HG03095 (cell line): Measurements from ENCODE around the gene FGD3.

Source experiments
- ATAC-seq: cut with Tn5 transposase; IDR thresholded peaks from one replicate; pipeline ENCODE4 v1.9.1; 2021; ENCODE audit warnings: moderate library complexity; ENCODE audit not compliant: unreplicated experiment

Gene FGD3

DNA sequence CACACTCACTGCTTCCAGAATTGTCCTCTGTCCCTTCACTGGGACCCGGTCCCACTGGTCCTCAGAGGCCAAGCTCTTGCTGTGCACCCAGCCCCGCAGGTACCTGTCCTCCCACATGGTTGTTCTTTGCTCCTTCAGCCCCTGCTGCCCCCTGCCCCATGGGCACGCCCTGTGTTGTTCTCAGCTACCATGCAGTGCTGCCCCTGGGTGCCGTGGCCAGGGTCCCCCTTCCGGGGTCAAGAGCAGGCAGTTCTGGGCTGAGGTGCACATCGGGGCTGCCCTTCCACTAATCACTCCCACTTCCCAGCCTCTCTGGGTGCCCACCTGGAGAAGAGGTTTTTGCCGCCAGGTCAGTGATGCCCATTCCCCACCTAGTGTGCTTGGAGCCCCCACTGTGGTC is 79.3 kb downstream of the FGD3 start:
- ATAC-seq: no peak

DNA sequence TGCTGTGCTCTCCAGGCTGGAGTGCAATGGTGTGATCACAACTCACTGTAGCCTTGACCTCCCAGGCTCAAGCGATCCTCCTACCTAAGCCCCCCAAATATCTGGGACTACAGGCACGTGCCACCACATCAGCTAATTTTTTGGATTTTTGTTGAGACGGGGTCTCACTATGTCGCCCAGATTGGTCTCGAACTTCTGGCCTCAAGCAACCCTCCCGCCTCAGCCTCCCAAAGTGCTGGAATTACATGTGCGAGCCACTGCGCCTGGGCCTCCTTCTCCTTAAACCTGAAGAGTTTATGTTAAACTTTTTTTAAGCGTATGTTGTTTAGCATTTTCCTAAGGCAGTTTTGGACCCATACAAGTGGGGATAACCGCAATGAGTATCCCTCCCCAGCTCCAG is 80.4 kb downstream of the FGD3 start:
- ATAC-seq: no peak

DNA sequence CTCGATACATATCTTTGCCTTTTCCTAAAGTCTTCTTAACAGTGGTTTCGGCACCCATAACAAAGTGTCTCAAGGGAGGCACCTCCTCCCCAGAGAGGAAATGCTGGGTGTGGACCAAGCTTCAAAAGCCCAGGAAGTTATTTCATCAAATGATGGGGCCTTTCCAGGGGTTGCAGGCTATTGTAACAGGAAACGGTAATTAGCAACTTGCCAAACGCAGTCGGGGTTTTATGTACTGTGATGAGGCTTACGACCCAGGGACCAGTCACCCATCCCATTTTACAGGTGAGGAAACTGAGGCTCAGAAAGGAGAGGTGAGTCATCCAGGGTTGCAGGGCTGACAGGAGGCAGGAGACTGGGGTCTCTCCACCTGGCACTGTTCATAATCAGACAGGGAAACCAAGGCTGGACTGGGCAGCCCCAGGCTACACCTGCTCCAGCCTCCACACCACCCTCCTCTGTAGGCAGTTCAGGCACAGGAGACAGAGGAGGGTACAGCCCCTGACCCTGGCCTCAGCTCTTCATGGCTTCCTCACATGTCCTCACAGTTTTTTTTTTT is 81.2 kb downstream of the FGD3 start:
- ATAC-seq: no peak

DNA sequence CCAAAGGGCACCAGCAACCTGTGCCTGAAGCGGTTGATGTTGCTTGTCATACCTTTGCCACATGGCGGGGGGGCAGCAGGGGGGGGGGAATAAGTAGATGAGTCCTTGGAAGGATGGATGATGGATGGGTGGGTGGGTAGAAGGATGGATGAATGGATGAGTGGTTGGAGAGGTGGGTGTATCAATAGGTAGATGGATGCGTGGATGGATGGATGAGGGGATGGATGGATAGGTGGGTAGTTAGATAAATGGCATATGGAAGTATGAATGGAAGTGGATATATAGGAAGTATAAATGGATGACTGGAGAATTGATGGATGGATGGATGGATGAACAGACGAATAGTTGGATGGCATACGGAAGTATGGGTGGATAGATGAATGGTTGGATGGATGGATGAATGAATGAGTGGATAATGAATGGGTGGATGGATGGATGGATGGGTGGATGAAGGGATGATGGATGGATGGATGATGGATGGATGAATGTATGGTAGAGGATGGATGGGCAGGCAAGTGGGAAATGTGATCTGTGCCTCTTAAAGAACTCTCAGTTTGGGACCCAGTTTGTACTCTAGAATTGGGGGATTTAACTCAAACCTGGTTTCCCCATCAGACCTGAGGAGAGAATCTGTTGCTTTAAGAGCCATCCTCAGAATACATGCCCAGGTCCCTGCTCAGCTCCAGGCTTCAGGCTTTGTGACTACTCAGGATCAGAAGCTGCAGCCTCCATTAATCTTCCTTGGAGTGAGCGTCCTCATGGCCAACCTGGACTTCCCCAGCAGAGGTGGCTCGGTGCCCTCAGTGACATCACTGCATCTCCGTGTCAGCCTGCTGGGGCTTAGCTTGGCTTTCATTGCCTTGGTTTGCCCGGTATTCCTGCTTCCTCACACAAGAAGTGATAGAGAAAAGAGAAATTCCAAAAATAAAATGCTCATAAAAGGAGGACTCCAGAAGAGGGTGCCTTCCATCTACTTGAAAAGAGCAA is 83.6 kb downstream of the FGD3 start:
- no peak for ATAC-seq

DNA sequence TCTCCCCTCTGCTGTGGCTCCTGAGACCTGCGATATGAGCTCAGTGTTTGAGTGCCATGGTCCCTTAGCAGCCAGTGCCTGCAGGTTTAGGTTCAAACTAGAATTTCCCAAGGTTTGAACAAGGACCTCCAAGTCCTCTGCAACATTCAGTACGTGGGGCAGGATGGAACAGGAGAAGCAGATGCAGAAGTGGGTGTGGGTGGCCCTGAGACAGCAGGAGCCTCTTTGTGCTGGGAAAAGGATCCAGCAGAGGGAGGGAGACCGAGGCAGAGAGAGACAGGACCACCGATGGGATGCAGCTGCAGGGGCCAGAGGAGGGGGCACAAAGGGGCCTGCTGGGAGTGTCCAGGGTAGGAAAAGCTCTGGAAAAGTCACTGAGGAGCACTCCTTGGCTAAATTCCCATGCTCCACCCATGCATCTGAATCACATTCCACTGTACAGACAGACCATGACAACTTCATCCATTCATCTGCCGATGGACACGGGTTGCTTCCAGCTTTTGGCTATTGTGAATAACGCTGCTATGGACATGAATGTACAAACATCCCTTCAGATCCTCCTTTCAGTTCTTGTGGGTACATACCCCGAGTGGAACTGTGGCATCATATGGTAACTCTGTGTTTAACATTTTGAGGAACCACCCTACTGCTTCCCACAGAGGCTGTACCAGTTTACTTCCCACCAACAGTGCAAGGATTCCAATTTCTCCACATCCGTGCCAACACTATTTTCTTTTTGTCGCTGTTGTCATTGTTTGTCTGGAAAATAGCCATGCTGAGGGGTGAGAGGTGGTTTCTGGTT is 84.5 kb downstream of the FGD3 start:
- no peak for ATAC-seq

DNA sequence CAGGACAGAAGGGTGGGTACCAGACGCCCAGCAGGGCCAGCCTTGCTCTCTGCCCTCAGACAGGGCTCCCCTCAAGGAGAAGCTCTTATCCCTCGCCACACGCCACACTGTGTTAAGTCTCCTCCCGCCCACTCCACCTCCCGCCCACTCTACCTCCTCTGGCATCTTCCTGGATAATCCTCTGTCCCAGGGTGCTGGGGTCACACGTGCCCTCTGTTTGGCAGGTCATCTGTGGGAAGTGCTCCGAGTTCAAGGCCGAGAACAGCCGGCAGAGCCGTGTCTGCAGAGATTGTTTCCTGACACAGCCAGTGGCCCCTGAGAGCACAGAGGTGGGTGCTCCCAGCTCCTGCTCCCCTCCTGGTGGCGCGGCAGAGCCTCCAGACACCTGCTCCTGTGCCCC is 85.2 kb downstream of the FGD3 start:
- no peak for ATAC-seq

DNA sequence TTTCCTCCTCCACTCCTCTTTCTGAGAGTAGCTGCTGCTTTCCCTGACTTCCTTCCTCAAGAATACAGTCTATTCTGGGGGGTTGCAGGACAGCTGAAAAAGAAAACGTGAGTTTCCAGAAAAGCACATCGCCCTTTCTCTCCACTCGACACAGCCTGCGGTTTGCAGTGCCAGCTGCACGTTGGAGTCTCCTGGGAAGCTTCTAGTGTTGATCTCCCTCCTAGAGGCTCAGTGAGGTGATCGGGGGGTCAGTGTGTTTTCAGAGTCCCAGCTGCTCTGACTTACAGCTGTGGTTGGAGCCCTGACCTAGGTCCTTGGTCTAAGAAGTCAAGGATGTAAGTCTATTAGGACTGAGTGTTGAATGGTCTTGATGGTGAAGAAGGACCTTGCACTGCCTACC is 86.2 kb downstream of the FGD3 start:
- ATAC-seq: no peak

DNA sequence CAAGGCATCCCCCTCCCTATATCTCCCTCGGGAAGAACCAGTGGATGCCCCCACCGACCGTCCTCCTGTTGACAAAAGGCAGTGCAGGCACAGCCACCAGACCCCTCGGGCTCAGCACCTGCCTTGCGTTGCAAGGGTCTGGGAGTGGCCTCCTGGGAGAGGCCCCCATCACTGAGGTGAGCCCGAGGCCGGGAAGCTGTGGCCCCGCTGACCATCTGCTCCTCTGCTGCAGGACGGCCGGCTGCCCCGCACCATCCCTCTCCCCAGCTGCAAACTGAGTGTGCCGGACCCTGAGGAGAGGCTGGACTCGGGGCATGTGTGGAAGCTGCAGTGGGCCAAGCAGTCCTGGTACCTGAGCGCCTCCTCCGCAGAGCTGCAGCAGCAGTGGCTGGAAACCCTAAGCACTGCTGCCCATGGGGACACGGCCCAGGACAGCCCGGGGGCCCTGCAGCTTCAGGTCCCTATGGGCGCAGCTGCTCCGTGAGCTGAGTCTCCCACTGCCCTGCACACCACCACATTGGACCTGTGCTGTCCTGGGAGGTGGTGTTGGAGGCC is 87.9 kb downstream of the FGD3 start:
- no peak for ATAC-seq

DNA sequence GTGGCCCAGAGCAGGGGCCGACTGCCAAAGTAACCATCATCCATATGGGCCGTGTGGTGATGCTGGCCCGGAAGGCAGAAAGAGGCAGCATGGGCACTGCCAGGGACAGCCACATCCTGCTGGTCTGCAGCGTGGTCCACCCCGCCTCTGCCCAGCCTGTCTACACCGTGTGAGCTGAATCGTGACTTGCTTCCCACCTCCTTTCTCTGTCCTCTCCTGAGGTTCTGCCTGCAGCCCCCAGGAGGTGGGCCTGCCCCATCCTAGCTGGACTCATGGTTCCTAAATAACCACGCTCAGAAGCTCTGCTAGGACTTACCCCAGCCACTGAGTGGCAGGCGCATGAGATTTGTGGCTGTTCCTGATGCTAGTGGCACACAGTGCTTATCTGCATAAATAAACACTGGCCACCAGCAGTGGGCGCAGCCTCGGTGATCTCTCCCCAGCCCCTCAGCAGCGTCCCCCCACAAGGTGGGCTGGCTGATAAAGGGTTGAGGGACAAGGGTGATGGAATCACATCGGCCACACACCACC is 88.6 kb downstream of the FGD3 start:
- no peak for ATAC-seq

DNA sequence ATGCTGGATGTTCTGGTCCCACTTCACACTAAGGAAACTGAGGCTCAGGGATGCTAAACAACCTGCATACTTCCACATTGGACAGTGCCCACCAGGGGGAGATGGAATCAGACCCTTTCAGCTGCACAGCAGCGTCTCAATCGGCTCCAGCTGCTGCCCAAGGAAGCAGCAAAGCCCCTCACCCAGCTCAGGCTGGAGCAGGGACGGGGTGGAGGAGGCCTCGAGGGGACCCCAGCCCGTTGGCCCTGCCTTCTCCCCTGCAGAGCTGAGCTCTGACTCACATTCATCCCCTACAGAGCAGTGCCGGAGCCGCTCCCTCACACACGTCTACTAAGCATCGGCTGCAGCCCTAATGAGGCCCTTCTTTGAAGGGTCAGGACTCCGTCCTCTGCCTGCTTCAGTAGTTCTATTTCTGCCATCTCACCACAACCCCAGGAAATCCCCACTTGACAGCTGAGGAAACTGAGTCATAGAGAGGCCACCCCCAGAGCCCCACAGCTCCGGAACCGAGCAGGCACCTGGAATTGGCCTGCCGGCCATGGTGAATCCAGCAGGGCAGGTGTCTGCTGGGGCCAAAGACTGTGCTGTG is 89.7 kb downstream of the FGD3 start:
- no peak for ATAC-seq

DNA sequence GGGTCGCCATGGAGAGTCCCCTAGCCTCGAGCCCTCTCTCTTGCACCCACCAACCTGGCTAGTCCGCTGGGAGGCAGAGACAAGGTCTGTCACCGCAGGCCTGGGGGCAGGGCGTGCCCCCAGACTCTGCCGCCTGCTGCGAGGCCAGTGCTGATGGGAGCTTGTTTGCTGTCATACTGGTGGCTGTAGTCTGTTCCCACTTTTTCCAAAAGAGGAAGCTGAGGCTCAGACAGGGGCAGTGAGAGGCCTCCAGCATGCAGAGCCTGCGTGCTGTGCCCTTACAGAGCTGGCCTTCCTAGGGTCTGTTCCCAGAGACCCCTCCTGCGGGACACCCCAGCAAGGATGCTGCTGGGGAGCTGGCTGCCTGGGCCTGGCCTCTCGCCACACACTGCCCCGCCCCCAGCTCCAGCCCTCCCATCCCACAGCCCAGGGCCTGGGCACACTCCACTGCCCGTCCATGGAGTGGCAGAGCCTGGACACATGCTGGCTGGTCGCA is 90.2 kb downstream of the FGD3 start:
- ATAC-seq: no peak

DNA sequence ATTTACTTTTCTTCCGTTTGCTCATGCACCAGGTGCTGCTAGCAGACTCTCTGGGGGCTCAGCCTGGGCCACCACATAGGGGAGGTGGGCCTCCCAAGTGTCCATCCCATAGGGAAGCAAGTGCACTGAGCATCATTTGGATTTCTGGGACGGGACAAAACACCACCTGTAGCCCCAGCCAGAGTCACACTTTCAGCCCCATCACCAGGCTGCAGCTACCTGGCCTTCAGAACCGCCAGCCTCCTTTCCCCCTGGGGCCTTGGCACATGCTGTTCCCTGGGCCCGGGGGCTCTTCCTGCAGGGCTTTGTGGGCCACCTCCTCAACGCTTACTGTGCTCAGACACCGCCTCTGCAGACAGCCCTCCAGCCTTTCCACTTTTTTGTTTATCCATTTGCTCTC is 91.6 kb downstream of the FGD3 start:
- ATAC-seq: no peak

DNA sequence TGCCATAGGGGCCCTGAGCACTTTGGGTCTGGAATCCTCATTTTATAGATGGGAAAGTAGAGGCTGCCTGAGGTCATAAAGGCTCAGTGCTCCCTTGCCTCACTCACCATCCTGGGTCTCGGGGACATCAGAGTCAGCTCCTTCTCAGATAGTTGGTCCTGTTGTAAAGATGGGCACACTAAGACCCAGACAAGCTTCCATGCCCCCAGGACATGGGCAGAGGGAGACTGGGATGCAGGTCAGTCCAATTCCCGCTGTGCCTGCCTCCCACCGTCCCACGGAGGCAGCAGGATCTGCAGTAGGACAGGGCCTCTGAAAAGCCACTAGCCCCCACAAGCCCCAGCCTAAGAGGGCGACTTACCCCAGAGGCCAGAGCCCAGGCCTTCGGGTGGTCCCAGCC is 92.1 kb downstream of the FGD3 start:
- no peak for ATAC-seq

DNA sequence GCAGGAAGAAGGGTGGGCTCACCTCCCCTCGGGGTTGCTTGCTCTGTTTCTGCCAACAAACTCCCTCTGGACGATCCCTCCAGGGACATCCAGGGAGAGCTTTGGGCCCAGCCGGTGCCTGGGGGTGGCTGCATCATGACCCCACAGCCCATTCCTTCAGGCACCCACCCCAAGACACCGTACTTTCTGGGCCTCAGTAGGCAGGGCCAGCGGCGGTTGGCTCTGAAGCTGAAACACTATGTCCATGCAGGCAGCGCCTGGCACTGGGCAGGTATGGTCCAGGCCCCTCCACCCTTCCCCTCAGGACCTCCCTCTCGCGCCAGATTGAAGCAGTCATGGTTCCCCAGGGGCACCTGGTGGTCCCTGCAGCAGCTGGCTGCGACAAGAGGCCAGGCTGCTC is 92.7 kb downstream of the FGD3 start:
- no peak for ATAC-seq

DNA sequence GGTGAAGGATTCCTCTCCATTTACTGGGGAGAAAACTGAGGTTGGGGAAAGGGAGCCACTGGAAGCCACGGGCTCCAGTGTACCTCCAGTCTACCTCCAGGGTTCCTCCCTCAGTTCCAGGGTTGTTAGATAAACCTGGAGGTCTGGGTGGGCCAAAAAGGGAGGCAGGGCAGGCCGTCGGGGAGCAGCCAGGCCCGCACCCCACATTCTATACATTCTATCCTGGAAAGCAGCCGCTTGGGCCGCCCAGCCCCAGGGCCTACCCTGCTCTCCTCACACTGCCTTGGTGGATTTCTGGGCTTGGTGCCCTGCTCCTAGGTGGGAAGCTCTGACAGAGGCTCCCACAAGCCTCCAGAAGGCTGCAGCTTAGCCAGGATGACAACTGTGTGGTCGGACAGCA is 93.1 kb downstream of the FGD3 start:
- ATAC-seq: no peak

DNA sequence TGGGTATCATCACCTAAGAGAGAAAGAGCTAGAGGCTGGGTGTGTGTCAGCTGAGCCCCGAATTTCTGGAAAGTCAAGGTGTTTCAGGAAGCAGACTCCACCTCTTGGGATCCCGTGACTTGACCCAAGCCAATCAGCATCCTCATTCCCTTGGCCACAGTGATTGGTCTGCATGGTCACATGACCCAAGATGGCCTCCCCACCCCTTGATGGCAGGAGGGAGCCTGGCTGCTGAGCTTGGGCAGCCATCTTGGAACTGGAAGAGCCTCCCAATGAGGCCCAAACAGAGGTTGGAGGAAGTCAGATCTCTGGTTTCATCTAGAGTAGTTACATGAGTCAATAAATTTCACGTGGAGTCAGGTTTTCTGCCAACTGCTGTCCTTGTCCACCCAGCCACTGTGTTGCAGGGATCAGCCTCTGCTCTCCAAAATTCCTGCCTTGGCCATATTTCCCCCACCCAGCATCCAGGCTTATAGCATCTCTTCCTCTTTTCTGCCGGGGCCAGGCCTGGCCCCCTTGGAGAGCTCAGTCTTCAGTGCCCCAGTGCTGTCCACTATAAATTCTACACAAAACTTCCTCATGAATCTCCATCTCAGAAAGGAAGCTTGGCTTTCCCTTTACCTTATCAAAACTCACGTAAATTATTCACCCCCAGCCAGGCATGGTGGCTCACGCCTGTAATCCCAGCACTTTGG is 93.9 kb downstream of the FGD3 start:
- ATAC-seq: no peak

DNA sequence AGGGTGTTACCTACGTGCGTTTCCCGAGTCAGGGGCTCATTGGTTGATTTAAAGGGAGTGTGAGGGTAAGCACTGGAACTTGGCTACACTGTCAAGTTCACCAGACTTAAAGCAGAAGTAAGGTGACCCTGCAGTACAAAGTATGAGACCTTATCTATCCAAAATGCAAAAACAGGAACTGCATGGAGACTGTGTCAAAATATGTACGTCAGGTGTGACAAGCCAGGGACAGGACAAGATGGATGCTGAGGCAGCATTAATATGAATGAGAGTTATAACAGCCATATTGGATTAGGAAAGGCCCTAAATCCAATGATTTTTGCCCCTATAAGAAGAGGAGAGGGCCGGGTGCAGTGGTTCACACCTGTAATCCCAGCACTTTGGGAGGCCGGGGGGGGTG is 95.8 kb downstream of the FGD3 start:
- ATAC-seq: no peak

DNA sequence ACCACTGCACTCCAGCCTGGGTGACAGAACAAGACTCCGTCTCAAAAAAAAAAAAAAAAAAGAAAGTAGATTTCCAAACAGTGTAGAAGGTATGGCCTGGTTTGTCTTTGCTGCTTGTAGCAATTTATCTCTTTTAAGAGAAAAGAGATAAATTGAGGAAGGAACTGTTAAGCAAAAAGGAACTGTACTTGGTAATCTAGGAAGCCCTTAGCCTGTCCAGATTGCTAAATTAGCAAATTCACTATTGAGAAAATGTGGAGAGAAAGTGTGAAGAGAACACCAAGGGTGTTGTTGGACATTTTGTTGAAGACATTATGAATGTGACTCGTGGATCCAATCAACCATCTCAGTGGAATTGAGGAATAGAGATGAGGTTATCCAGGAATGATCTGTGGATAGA is 98.2 kb downstream of the FGD3 start:
- no peak for ATAC-seq

DNA sequence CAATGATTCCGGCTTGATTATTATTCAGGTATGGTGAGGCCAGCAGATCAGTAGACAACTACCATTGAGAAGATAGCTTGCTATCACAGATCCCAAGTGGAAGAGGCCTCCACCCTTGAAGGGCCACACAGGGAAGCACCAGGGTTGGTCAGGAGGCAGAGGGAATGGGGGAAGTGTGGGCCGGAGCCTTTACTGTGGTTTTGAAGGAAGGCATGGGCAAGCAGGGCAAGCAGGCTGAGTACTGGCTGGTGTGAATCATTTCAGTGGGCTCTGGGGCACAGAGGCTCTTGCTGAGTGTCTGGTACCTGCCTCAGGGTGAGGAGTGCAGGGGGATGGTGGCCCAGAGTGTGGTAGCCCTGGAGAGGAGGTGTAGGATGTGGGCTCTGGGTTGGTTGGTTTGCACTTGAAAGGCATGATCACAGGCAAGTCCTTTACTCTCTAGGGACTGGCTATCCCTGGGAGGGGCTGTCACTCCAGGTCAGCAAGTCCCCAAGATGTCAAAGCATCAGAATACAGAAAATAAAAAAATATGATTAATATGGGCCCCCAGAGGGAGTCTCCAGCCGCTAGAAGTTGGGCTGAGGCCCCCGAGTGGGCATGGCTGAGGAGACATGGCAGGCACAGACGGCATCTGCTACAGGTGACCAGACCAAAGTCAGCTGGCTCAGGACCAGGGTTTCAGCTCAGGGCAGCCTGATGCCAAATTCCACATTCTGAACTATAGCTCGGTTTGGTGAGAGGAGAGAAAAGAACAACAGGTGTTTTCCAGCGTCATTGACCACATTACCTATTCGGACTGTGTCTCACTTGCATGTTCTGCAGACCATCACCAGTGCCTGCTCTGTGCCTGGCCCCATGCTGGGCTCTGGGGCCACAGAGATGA is 101.5 kb downstream of the FGD3 start:
- ATAC-seq: no peak
